Gastrocnemius medialis (tissue), 4 donors: ENCODE measurements around the gene DOCK7. TPM values are rescaled to one million over a fixed set of nuclear protein-coding genes. Genes with fewer than 3 reads are reported as not detected.
A peak's percentile ranks its signal among the peaks of the same experiment; 100 is the strongest.

Experiments
- ATAC-seq, 2 donors: fragments of 150-250 bp; one replicate each; pipeline ENCODE4 v1.9.1; 2016
- DNase-seq, 2 donors: peaks; one replicate each; pipeline ENCODE4 v3.0.0-alpha.2; 2019
- H3K27ac ChIP-seq, 4 donors: fragments of 200-600 bp; sonication (generic); 1 replicate in 1 of 4; 2 replicates in 3 of 4; pipeline ENCODE4 v1.5.1; 2016 to 2018; ENCODE audit warnings: mild to moderate bottlenecking in 2 of 4, moderate library complexity in 1 of 4
- H3K27me3 ChIP-seq, 3 donors: fragments of 200-600 bp; sonication (generic) in 2 of 3; 1 replicate in 1 of 3; 2 replicates in 2 of 3; pipeline versions ENCODE4 v1.5.1 to v1.6.0; 2016 to 2019; ENCODE audit warnings: mild to moderate bottlenecking in 1 of 3, moderate library complexity in 1 of 3
- H3K36me3 ChIP-seq, 2 donors: fragments of 200-600 bp; sonication (generic) in 1 of 2; one replicate each; pipeline ENCODE4 v1.5.1; 2017 to 2018
- H3K4me1 ChIP-seq, 2 donors: fragments of 200-600 bp; sonication (generic) in 1 of 2; one replicate each; pipeline ENCODE4 v1.5.1; 2016 to 2017; ENCODE audit warnings: mild to moderate bottlenecking in 2 of 2
- H3K4me3 ChIP-seq, 4 donors: fragments of 200-600 bp; sonication (generic) in 3 of 4; 1 replicate in 1 of 4; 2 replicates in 3 of 4; pipeline ENCODE4 v1.5.1; 2016 to 2019; ENCODE audit warnings: mild to moderate bottlenecking in 2 of 4
- H3K9me3 ChIP-seq, 3 donors: fragments of 200-600 bp; sonication (generic) in 2 of 3; 1 replicate in 1 of 3; 2 replicates in 2 of 3; pipeline ENCODE4 v1.5.1; 2016 to 2019
- POLR2A ChIP-seq, 2 donors: fragments of 450-650 bp; IDR thresholded peaks; one replicate each; pipeline ENCODE4 v1.6.1; 2017; ENCODE audit warnings: antibody characterized with exemption in 2 of 2, mild to moderate bottlenecking in 2 of 2, moderate library complexity in 2 of 2
- in situ Hi-C, 4 donors: fragments of 200-750 bp; cut with MboI; loops; one replicate each; pipeline versions ENCODE4 v1.15.0 to v1.8.0; 2017; ENCODE audit warnings: low sequenced_read_pairs in 4 of 4
- intact Hi-C: fragments of 100-400 bp; cut with DNase I; formaldehyde crosslinking; loops from one replicate; pipeline ENCODE4 v1.15.1; 2023; ENCODE audit warnings: low total_unique reads
- total RNA-seq, 4 donors: library from RNA; depleted of rRNA; stranded (reverse); fragments of >200 nt; gene quantifications; one replicate each; pipeline versions ENCODE4 v1.1.0 to v1.2.3, GENCODE V29; 2016
- TF ChIP-seq, protein P1 (sequence below), 5 experiments: fragments of 450-650 bp in 3 of 5; fragments of 200-600 bp in 2 of 5; sonication (generic) in 2 of 5; IDR thresholded peaks in 4 of 5; conservative IDR thresholded peaks in 1 of 5; 1 replicate in 4 of 5; 2 replicates in 1 of 5; pipeline ENCODE4 v1.5.1; 2016 to 2019; ENCODE audit warnings: antibody characterized with exemption in 5 of 5, mild to moderate bottlenecking in 3 of 5, moderate library complexity in 3 of 5

The DOCK7 gene
- total RNA-seq, 4 donors from 2014 or later, result 7.9 to 14.7 (median 10.9) TPM

DNA sequence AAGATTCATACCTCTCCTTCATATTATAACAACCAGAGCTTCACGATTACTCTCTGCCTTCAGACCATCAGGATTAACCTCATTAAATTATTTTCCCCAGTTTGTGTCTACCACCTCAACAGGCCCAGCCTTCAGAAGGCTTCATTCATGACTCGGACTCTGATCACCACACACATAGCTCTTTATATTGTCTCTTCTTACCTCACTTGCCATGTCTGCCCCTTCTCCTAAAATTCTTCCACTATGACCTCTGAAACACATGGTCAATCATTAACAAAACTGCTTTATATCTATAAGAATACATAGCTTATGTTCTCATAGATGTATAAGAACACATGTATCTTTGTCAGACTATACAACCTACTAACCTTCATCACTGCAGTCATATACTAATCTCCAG, 171.6 kb downstream of the DOCK7 start:
- Histone ChIP-seq H3K36me3 (no peaks in the 10 kb centered on the region), H3K4me3 (no peak overlapping the region), H3K4me1 (no peaks in the 10 kb centered on the region), H3K27me3 (no peaks in the 10 kb centered on the region), H3K27ac (no peak overlapping the region), H3K9me3 (no peaks in the 10 kb centered on the region)
- intact Hi-C loops, result no loop called here
- ATAC-seq, result no peak
- in situ Hi-C loops, result loop anchor here in 2 of 4 donors (10.0 kb wide), 1 partner anchor 228 kb away; no protein-coding TSS in a partner anchor
- no peak for DNase-seq
- TF ChIP-seq POLR2A (IDR thresholded peaks at IDR 0.05), result no peak
- TF ChIP-seq, protein P1, sequence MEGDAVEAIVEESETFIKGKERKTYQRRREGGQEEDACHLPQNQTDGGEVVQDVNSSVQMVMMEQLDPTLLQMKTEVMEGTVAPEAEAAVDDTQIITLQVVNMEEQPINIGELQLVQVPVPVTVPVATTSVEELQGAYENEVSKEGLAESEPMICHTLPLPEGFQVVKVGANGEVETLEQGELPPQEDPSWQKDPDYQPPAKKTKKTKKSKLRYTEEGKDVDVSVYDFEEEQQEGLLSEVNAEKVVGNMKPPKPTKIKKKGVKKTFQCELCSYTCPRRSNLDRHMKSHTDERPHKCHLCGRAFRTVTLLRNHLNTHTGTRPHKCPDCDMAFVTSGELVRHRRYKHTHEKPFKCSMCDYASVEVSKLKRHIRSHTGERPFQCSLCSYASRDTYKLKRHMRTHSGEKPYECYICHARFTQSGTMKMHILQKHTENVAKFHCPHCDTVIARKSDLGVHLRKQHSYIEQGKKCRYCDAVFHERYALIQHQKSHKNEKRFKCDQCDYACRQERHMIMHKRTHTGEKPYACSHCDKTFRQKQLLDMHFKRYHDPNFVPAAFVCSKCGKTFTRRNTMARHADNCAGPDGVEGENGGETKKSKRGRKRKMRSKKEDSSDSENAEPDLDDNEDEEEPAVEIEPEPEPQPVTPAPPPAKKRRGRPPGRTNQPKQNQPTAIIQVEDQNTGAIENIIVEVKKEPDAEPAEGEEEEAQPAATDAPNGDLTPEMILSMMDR (IDR thresholded peaks at IDR 0.05 in 4 of 5, conservative IDR thresholded peaks at IDR 0.05 in 1 of 5), result no peak

DNA sequence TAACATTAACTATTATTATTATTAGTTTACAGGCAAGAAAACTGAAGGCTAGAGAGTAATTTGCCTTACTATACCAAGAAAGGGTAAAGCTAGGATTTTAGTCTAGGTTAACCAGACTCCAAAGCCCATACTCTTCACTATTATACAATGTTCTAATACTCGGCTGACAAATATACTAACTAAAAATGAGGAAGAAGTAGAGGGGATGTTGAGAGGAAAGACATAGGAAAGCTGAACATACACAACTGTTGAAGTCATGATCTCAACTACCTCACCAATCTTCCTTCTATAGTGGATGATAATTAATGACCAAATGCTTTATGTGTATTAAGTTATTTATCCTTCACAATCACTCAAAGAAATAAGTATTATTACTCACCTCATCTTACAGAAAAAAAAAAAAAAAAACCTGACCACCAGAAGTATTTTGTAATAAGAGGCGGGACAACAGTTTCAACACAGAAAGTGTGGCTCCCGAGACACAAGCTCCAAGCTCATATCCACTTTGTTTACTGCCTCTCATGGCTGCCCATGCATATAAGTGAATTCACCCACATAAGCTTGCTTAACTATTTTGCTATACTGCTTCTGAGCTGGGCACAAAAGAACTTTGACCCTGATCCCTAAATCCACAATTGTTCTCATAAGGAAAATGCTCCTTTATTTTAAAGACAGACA, 173.3 kb downstream of the DOCK7 start:
- intact Hi-C loops, result no loop called here
- no peak for TF ChIP-seq POLR2A (IDR thresholded peaks at IDR 0.05)
- TF ChIP-seq, protein P1 (IDR thresholded peaks at IDR 0.05 in 4 of 5, conservative IDR thresholded peaks at IDR 0.05 in 1 of 5), result no peak
- H3K4me1 ChIP-seq, result no peaks in the 10 kb centered on the region
- no peak overlapping the region for H3K27ac ChIP-seq
- ATAC-seq (no peak), DNase-seq (no peak)
- H3K36me3 ChIP-seq, result no peaks in the 10 kb centered on the region
- no peaks in the 10 kb centered on the region for H3K9me3 ChIP-seq
- H3K27me3 ChIP-seq, result no peaks in the 10 kb centered on the region
- in situ Hi-C loops, result loop anchor here in 2 of 4 donors (10.0 kb wide), 1 partner anchor 230 kb away; no protein-coding TSS in a partner anchor
- no peak overlapping the region for H3K4me3 ChIP-seq

DNA sequence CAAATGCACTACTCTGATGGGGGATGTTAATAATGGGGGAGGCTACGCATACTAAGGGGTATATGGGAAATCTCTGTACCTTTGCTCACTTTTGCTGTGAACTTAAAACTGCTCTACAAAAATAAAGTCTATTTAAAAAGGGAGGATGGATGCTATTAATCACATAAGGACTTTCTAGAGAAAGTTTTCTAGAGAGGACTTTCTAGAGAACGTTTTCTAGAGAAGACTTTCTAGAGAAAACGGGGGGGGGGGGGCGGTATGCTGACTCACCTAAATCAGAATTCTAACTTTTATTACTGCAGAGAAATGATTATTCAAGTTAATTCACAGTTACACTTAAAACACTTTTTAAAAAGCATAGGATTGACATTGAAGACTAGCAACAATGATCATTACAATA, 175.2 kb downstream of the DOCK7 start:
- DNase-seq, result no peak
- ATAC-seq, result no peak
- in situ Hi-C loops (loop anchor here in 2 of 4 donors (10.0 kb wide), 1 partner anchor 232 kb away; no protein-coding TSS in a partner anchor), intact Hi-C loops (no loop called here)
- Histone ChIP-seq H3K4me1 (no peaks in the 10 kb centered on the region), H3K4me3 (no peak overlapping the region), H3K27me3 (no peaks in the 10 kb centered on the region), H3K36me3 (no peaks in the 10 kb centered on the region), H3K27ac (no peak overlapping the region), H3K9me3 (no peaks in the 10 kb centered on the region)
- no peak for TF ChIP-seq POLR2A (IDR thresholded peaks at IDR 0.05)

DNA sequence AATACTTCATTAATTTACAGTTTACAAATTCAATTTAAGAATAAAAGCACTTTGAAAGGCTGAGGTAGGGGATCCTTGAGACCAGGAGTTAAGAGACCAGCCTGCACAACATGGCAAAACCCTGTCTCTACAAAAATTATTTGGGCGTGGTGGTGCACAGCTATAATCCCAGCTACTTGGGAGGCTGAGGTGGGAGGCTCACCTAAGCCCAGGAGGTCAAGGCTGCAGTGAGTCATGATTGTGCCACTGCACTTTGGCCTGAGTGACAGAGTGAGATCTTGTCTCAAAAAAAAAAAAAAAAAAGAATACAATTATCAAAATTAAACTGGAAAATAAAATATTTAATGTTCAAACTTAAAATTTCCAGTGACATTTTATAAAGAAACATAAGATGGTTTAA, 179.2 kb downstream of the DOCK7 start:
- TF ChIP-seq POLR2A (IDR thresholded peaks at IDR 0.05), result no peak
- TF ChIP-seq, protein P1 (IDR thresholded peaks at IDR 0.05 in 4 of 5, conservative IDR thresholded peaks at IDR 0.05 in 1 of 5), result no peak
- Histone ChIP-seq H3K36me3 (peaks cover 0 to 3% of the 10 kb centered on the region in 2 donors), H3K27me3 (no peaks in the 10 kb centered on the region), H3K4me1 (no peaks in the 10 kb centered on the region), H3K27ac (no peak overlapping the region), H3K4me3 (no peak overlapping the region), H3K9me3 (no peaks in the 10 kb centered on the region)
- DNase-seq (no peak), ATAC-seq (no peak)
- in situ Hi-C loops, result loop anchor here in 2 of 4 donors (5.0 kb wide), 1 partner anchor 238 kb away; no protein-coding TSS in a partner anchor
- intact Hi-C loops, result no loop called here

DNA sequence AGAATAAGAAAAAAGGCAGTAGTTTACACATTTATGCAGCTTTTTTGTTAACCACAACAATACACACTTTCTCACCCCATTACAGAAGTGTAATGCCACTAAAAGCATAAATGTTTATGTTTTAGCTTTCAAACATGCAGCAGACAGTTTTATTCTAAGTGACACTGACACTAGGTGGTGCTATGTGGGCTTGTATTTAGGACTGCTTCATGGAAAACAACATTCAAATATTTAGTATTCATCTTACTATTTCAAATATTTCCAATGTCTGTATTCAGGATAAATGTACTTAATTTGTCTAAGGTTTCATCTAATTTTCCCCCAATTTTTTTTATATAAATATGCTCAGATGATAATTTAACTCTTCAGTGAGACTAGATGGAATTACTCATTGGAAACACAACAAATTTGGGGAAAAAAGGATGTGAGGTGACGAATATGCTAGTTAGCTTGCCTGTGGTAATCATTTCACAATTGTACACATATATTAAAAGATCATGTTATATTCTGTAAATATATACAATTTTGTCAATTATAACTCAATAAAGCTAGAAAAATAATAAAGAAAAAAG, 179.9 kb downstream of the DOCK7 start:
- Histone ChIP-seq H3K9me3 (no peaks in the 10 kb centered on the region), H3K4me1 (no peaks in the 10 kb centered on the region), H3K4me3 (no peak overlapping the region), H3K27ac (no peak overlapping the region), H3K27me3 (no peaks in the 10 kb centered on the region), H3K36me3 (peaks cover 0 to 3% of the 10 kb centered on the region in 2 donors)
- no peak for TF ChIP-seq POLR2A (IDR thresholded peaks at IDR 0.05)
- TF ChIP-seq, protein P1 (IDR thresholded peaks at IDR 0.05 in 4 of 5, conservative IDR thresholded peaks at IDR 0.05 in 1 of 5), result peak in 3 of 5 experiments; percentile 27 to 46 (median 37)
- DNase-seq (no peak), ATAC-seq (no peak)
- intact Hi-C loops, result loop anchor here (1.0 kb wide), 1 partner anchor 238 kb away; no protein-coding TSS in a partner anchor
- in situ Hi-C loops, result loop anchor here in 2 of 4 donors (5.0 kb wide), 1 partner anchor 239 kb away; no protein-coding TSS in a partner anchor
